Measurements from ENCODE around the gene C3orf49. TPM values are rescaled to one million over a fixed set of nuclear protein-coding genes. Genes with fewer than 3 reads are reported as not detected.

Gene C3orf49
- total RNA-seq, 1 experiment from 2014 or later: not detected

DNA sequence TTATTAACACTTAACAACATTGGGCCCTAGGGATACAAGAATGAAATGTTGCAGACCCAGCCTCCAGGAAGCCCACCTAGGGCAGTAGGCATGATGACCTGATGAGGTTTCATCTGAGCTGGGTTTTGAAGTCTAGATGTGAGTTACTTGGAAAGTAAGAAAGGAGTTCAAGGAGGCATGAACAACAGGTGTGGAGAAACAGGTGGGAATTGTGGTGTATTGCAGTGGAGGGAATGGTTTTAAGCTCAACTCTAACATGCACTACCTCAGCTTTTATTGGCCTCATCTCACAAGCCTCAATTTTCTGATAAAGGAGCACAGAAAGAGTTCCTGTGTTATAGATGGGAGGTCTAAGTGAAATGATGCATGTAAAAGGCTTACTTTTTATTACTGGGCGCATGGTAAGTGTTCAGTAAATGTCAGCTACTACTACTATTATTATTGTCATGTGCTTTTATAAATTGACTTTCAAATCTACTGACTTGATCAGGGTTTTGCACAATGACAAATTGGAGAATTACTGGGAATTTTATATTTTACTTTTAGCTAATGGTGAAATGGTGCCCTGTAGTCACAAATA, 73.8 kb downstream of the C3orf49 start:
- TF ChIP-seq, protein P1, sequence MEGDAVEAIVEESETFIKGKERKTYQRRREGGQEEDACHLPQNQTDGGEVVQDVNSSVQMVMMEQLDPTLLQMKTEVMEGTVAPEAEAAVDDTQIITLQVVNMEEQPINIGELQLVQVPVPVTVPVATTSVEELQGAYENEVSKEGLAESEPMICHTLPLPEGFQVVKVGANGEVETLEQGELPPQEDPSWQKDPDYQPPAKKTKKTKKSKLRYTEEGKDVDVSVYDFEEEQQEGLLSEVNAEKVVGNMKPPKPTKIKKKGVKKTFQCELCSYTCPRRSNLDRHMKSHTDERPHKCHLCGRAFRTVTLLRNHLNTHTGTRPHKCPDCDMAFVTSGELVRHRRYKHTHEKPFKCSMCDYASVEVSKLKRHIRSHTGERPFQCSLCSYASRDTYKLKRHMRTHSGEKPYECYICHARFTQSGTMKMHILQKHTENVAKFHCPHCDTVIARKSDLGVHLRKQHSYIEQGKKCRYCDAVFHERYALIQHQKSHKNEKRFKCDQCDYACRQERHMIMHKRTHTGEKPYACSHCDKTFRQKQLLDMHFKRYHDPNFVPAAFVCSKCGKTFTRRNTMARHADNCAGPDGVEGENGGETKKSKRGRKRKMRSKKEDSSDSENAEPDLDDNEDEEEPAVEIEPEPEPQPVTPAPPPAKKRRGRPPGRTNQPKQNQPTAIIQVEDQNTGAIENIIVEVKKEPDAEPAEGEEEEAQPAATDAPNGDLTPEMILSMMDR (IDR thresholded peaks at IDR 0.05; ENCODE audit: insufficient read depth in 1 of 2, low read depth in 1 of 2, low read length in 1 of 2, severe bottlenecking in 1 of 2, unreplicated experiment in 1 of 2): no peak
- H3K4me3 Mint-ChIP-seq (ENCODE audit: unreplicated experiment): no peak overlapping the region
- H3K27me3 Mint-ChIP-seq (ENCODE audit: insufficient read depth, unreplicated experiment): no peaks in the 10 kb centered on the region
- DNase-seq: no peak
- CTCF ChIA-PET: no interaction called here
- Histone ChIP-seq H3K27me3 (replicated peaks; ENCODE audit: control insufficient read depth, insufficient read depth, low read length) (no peaks in the 10 kb centered on the region), H3K4me1 (no peaks in the 10 kb centered on the region), H3K4me3 (ENCODE audit: low read depth, low read length) (no peak overlapping the region), H3K36me3 (ENCODE audit: control insufficient read depth, insufficient read depth, low read length) (no peaks in the 10 kb centered on the region), H3K9me3 (no peaks in the 10 kb centered on the region)
- no peak overlapping the region for H3K27ac Mint-ChIP-seq (ENCODE audit: unreplicated experiment)
- no peaks in the 10 kb centered on the region for H3K4me1 Mint-ChIP-seq (ENCODE audit: low read depth, unreplicated experiment)
- no TSS peak for BruUV-seq (replicated peaks)
- H3K36me3 Mint-ChIP-seq (ENCODE audit: insufficient read depth, unreplicated experiment): peaks cover 5% of the 10 kb centered on the region
- no peaks in the 10 kb centered on the region for H3K9me3 Mint-ChIP-seq (ENCODE audit: unreplicated experiment)
- POLR2A ChIA-PET: no interaction called here
- intact Hi-C loops (cut with micrococcal nuclease; ENCODE audit: unreplicated experiment): no loop called here

DNA sequence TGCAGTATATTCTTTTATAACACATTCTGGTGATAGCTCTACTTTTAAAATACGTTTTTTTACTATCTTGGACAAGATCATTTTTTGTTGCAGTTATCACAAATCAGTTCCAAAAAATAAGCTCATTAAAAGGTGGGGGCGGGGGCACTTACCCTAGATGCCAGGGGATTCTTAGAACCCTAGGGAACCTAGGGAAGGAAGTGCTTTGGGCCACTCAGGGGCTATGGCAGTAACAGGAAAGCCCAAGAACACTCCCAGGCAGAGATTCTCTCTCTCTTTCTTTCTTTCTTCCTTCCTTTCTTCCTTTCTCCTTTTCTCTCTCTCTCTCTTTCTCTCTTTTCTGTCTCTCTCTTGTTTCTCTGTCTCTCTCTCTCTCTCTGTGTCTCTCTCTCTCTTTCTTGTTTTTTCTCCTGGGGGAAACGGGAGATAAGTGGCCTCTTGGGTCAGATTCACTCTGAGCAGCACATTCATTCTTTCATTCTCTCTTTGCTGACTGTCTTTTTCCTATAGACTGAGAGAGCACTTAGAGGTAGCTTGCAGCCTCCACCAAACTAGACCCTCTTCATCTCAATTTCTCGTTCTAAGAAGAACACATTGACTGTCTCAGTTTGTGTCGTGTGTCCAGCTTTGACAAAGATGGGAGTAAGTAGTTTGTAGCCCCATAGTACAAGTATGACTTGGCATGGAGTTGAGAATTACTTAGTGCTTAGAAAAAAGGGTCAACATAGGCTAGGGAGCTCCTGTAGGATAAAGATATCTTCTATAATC, 76.5 kb downstream of the C3orf49 start:
- BruUV-seq (replicated peaks): no TSS peak
- Histone ChIP-seq H3K4me3 (ENCODE audit: low read depth, low read length) (no peak overlapping the region), H3K9me3 (no peaks in the 10 kb centered on the region), H3K4me1 (no peaks in the 10 kb centered on the region), H3K27me3 (replicated peaks; ENCODE audit: control insufficient read depth, insufficient read depth, low read length) (no peaks in the 10 kb centered on the region), H3K36me3 (ENCODE audit: control insufficient read depth, insufficient read depth, low read length) (no peaks in the 10 kb centered on the region; the same call in 1 of the 2 replicates)
- Mint-ChIP-seq H3K9me3 (ENCODE audit: unreplicated experiment) (no peaks in the 10 kb centered on the region), H3K4me1 (ENCODE audit: low read depth, unreplicated experiment) (no peaks in the 10 kb centered on the region), H3K27me3 (ENCODE audit: insufficient read depth, unreplicated experiment) (no peaks in the 10 kb centered on the region), H3K27ac (ENCODE audit: unreplicated experiment) (no peak overlapping the region), H3K36me3 (ENCODE audit: insufficient read depth, unreplicated experiment) (peaks cover 9% of the 10 kb centered on the region), H3K4me3 (ENCODE audit: unreplicated experiment) (no peak overlapping the region)
- no peak for DNase-seq
- intact Hi-C loops (cut with micrococcal nuclease; ENCODE audit: unreplicated experiment): no loop called here
- ChIA-PET POLR2A (no interaction called here), CTCF (no interaction called here)
- TF ChIP-seq, protein P1 (IDR thresholded peaks at IDR 0.05; ENCODE audit: insufficient read depth in 1 of 2, low read depth in 1 of 2, low read length in 1 of 2, severe bottlenecking in 1 of 2, unreplicated experiment in 1 of 2): no peak

DNA sequence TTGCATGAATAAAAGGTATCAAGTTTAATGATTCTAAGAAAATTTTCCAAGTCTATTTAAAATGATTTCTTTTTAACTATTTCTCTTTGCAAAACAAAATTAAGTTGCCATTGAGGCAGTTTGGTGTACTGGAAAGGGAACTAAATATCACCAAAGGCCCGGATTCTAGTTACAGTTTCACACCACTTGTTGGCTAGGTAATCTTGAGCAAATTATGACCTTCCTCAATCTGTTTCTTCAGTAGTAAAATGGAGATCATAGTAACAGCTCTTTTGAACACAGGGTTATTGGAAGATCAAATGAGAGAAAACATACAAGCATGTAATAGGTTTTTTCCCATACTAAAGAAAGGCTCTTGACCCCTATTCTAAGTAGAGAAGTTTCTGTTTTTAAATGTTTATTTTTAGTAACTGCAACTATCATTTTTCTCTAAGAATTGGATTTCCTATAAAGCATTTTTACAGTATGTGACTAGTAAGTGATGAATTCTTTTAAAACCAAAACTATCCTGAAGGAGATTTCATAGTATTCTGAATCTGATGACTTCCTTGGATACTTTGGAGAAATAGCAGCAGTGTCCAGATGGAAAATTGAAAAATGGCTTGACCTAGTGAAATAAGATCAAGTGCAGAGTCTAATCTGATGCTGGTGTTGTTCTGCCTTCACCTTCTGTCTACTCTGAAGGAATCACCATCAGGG, 77.4 kb downstream of the C3orf49 start:
- H3K27me3 ChIP-seq (replicated peaks; ENCODE audit: control insufficient read depth, insufficient read depth, low read length): no peaks in the 10 kb centered on the region
- POLR2A ChIA-PET: no interaction called here
- CTCF ChIA-PET: no interaction called here
- TF ChIP-seq, protein P1 (IDR thresholded peaks at IDR 0.05; ENCODE audit: insufficient read depth in 1 of 2, low read depth in 1 of 2, low read length in 1 of 2, severe bottlenecking in 1 of 2, unreplicated experiment in 1 of 2): no peak
- Mint-ChIP-seq H3K27ac (ENCODE audit: unreplicated experiment) (no peak overlapping the region), H3K9me3 (ENCODE audit: unreplicated experiment) (no peaks in the 10 kb centered on the region), H3K36me3 (ENCODE audit: insufficient read depth, unreplicated experiment) (peaks cover 14% of the 10 kb centered on the region), H3K27me3 (ENCODE audit: insufficient read depth, unreplicated experiment) (no peaks in the 10 kb centered on the region), H3K4me1 (ENCODE audit: low read depth, unreplicated experiment) (no peaks in the 10 kb centered on the region), H3K4me3 (ENCODE audit: unreplicated experiment) (no peak overlapping the region)
- H3K4me3 ChIP-seq (ENCODE audit: low read depth, low read length): no peak overlapping the region
- no TSS peak for BruUV-seq (replicated peaks)
- no peak for DNase-seq
- intact Hi-C loops (cut with micrococcal nuclease; ENCODE audit: unreplicated experiment): no loop called here
- H3K9me3 ChIP-seq: no peaks in the 10 kb centered on the region
- H3K36me3 ChIP-seq (ENCODE audit: control insufficient read depth, insufficient read depth, low read length): no peaks in the 10 kb centered on the region; the same call in 1 of the 2 replicates
- no peaks in the 10 kb centered on the region for H3K4me1 ChIP-seq

Other genes starting within 250 kb of the C3orf49 start
- not detected in 2 replicates for gene SNTN, start 166.6 kb upstream of the C3orf49 start, total RNA-seq (2022)
- 68.4 and 78.3 TPM in 2 replicates for gene THOC7, start 44.5 kb downstream of the C3orf49 start, total RNA-seq (2022)
- gene ATXN7, start 44.6 kb downstream of the C3orf49 start, total RNA-seq (2022): 22.5 and 22.8 TPM in 2 replicates
- gene SCAANT1, start 93.1 kb downstream of the C3orf49 start, total RNA-seq (2022): not detected in 2 replicates
- 96.6 and 100 TPM in 2 replicates for gene PSMD6, start 204.2 kb downstream of the C3orf49 start, total RNA-seq (2022)

Measured in Caco-2 (cell line).